Measurements from ENCODE around the gene PIAS2.

PIAS2 gene

DNA sequence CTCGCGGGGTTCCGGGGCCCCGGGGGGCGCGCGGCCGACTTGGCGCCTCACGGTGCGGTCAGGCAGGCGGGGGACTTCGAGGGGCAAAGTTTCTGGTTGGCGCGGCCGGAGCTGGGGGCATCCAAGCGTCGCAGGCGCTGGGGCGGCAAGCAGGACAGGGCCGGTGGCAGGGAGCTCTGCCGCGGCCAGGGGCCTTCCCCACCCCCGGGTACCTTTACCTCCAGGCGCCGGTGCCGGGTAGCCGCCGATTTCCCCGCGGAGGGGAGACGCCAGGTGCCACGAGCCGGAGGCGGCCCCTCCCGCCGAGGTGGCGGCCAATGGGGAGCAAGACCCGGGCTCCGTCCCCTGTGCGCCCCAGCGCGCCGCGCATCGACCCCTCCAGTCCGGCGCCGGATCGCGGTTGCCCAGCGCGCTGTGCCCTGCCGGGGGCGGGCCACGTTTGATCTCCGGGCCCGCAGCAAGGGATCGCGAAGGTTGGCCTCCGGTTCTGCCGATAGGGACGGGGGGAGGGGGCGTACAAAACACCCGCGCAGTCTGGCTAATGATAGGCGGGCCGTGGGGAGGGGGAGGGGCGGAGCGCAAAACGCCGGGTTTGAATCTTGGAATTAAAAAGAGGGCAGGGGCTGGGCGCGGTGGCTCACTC lies 160.6 kb downstream of the PIAS2 start, which contains the start of gene ST8SIA5:
Gene ST8SIA5 (minus strand): TSS at position 495 of the 643 bp plus-strand sequence. CDS start 545 bp downstream, outside the sequence.
- DNase-seq (ENCODE audit: low spot score), result no peak

DNA sequence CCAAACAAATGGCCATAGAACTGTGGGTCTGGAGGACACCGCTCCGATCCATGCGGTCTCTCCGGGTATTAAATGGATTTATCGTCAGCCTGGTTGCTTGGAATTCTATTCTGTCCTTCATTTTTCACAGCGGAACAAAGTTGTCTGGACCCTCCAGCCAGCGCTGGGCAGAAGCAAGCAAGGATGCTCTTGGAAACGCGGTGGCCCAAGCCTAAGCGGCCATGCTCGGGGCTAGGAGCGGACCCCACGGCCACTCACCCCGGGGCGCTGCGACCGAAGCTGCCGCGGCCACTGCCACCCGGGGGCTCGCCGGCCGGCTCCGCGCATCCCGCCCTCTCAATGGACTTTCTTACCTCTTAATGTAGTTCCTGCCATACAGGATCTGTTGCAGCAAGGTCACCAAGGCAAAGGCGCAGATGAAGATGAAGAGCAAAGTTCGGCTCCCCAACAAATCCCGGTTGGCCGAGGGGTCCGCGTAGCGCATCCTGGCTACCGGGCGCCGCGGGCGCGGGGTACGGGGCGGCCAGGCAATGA lies 161.2 kb downstream of the PIAS2 start:
- DNase-seq (ENCODE audit: low spot score), result no peak

DNA sequence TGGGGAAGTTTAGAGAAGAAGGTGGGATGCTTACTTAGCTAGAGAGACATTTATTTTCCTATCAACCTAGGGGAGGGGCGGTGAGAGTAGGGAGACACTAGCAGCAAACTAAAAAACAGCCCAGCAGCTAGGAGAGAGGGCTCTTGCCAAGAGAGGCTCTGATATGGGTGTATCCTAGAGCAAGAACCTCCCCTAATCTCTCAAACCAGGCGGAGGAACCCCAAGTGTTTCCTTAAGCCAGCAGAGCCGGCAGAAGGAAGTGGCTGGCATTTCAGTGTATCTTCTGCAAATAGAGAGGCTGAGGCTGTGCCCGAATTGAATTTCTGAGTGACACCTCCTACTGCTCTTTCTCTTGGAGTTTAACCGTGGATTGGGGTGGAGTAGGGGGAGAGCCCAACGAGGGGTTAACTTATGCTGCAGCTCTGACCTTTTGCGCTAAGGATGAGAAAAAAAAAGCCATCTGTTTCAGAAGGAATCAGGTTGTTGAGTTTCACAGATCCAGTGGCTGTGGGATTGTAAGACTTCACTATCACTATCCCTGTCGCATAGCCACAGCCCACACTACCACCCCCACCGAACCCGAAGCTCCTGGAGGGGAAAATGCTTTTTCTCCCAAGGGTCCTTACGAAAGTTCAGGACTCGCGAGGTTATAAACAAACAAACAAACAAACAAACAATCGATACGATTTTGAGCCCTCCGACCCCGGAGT lies 161.8 kb downstream of the PIAS2 start:
- DNase-seq (ENCODE audit: low spot score), result no peak

DNA sequence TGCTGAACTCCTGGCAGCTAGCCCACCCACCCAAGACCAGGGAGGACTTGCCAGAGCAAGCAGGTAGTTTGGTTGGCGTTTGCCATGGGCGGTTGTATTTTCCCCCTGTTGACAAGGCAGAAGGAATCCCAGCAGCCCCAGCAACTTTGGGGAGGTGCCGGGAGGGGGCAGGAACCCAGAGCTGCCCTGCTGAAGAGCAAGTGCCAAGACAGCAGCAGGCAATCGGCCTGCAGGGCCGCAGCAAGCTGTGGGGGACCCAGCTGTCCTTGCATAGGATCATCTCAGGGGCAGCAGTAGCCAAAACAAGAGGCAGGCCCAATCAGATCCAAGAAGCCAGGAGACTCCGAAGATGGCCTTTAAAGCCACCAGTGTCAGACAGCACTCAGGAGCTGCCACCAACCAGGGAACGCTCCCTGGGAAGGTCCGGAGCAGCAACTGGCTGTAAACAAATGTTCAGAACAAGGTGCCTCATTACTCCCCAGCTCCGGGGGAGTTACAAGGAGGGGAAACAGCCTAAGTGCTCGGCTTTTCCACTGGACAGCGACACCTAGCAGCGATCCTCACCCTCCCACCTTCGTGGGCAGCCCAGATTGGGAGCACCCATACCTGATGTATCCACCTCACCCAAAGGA lies 162.5 kb downstream of the PIAS2 start:
- DNase-seq (ENCODE audit: low spot score), result no peak

DNA sequence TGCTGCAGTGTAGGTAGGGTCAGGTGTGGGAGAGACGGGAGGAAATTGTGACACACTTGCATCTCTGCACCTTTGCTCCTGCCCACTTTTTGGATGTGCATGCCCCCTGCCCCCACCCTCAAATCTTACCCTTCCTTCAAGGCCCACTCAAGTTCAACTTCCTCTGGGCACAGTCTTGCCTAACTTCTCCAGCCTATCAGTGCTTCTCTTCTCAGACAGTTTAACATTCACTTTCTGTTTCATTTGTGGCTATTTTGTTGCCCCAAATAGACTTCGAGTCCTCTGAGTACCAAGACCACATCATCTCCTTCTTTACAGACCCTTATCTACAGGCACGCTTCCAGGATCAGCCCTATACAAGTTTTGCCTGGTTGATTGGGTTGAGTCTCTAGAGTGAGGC lies 163.1 kb downstream of the PIAS2 start:
- DNase-seq (ENCODE audit: low spot score), result no peak
